HUDEP-2 (cell line): ENCODE results near the gene TGFBR2.
A peak's percentile ranks its signal among the peaks of the same experiment; 100 is the strongest.

Source experiments
- DNase-seq, 76 experiments: peaks; one replicate each; lab custom pipeline; 2025; ENCODE audit not compliant: unreplicated experiment in 76 of 76; lab: John Stamatoyannopoulos, UW

TGFBR2 gene

DNA sequence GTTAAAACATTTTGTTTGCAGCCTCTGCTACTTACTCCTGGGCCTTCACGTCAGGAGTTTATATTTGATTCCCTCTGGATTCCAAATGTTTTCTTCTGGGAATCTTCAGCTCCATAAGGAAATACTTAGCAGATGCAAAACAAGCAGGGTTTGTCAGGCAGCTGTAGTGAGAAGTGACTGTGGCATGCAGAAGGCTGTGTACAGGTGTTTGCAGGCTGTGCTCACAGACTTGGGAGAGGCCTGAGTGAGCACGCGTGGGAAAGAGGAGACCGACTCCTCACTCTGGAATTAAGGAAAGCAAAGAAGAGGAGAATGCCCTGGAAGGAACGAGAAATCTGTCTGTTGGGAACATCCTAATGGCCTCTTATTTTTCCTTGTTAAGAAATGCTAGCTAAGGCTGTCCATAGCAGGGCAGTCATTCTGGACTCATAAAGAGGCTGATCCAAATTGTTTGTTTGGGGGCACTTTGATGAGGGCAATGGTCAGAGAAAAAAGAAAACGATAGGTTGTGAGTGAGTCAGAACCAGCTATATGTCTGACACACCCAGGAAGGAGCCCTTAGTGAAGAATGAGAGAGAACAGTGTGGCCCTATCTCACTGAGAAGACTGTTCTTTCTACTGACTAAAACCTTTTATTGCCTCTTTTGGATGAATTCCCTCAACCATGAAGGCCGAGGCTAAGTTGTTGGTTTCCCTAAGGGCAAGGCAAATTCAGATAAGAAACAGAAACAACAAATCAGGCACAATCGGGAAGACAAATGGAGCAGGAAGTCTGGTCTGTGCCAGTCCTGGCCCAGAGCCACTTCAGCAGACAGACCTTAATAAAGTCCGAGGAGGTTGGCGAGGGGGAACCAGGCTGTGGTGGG is 82.6 kb downstream of the TGFBR2 start:
- peak in 1 of 76 experiments; percentile 23 for DNase-seq

DNA sequence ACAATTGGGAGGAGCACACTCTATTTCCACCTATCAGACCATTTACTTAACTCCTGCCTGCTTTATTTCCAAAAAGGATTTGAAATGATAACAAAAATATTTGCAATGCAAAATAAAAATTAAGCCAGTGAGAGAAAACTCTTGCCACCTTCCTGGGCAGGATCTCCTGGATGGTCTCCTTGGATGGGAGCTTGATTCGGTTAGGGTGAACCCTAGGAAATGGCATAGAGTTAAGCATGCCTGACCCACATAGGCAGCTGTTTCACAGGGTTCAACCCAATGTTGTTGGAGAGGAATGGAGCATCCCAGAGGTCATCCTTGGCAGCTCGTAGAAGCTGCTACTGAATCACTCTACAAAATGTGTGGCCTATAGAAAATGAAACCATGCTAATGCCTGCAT is 83.8 kb downstream of the TGFBR2 start:
- no peak for DNase-seq

DNA sequence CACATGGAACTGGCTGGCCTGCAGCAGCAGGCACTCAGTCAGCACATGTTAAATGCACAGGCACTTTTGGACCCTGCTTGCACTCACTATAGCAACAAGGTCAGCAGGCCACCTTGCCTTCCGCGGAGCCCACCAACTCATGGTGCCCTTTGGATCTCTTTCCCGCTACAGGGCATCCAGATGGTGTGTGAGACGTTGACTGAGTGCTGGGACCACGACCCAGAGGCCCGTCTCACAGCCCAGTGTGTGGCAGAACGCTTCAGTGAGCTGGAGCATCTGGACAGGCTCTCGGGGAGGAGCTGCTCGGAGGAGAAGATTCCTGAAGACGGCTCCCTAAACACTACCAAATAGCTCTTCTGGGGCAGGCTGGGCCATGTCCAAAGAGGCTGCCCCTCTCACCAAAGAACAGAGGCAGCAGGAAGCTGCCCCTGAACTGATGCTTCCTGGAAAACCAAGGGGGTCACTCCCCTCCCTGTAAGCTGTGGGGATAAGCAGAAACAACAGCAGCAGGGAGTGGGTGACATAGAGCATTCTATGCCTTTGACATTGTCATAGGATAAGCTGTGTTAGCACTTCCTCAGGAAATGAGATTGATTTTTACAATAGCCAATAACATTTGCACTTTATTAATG is 85.0 kb downstream of the TGFBR2 start:
- no peak for DNase-seq

DNA sequence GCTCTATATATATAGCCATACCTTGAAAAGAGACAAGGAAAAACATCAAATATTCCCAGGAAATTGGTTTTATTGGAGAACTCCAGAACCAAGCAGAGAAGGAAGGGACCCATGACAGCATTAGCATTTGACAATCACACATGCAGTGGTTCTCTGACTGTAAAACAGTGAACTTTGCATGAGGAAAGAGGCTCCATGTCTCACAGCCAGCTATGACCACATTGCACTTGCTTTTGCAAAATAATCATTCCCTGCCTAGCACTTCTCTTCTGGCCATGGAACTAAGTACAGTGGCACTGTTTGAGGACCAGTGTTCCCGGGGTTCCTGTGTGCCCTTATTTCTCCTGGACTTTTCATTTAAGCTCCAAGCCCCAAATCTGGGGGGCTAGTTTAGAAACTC is 85.5 kb downstream of the TGFBR2 start:
- no peak for DNase-seq

DNA sequence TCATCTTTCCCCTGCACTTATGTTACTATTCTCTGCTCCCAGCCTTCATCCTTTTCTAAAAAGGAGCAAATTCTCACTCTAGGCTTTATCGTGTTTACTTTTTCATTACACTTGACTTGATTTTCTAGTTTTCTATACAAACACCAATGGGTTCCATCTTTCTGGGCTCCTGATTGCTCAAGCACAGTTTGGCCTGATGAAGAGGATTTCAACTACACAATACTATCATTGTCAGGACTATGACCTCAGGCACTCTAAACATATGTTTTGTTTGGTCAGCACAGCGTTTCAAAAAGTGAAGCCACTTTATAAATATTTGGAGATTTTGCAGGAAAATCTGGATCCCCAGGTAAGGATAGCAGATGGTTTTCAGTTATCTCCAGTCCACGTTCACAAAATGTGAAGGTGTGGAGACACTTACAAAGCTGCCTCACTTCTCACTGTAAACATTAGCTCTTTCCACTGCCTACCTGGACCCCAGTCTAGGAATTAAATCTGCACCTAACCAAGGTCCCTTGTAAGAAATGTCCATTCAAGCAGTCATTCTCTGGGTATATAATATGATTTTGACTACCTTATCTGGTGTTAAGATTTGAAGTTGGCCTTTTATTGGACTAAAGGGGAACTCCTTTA is 86.2 kb downstream of the TGFBR2 start:
- DNase-seq, result no peak

DNA sequence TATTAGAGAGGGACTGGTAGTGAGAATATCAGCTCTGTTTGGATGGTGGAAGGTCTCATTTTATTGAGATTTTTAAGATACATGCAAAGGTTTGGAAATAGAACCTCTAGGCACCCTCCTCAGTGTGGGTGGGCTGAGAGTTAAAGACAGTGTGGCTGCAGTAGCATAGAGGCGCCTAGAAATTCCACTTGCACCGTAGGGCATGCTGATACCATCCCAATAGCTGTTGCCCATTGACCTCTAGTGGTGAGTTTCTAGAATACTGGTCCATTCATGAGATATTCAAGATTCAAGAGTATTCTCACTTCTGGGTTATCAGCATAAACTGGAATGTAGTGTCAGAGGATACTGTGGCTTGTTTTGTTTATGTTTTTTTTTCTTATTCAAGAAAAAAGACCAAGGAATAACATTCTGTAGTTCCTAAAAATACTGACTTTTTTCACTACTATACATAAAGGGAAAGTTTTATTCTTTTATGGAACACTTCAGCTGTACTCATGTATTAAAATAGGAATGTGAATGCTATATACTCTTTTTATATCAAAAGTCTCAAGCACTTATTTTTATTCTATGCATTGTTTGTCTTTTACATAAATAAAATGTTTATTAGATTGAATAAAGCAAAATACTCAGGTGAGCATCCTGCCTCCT is 87.2 kb downstream of the TGFBR2 start:
- peak in 37 of 76 experiments; percentile 1 to 64 (median 33) for DNase-seq

DNA sequence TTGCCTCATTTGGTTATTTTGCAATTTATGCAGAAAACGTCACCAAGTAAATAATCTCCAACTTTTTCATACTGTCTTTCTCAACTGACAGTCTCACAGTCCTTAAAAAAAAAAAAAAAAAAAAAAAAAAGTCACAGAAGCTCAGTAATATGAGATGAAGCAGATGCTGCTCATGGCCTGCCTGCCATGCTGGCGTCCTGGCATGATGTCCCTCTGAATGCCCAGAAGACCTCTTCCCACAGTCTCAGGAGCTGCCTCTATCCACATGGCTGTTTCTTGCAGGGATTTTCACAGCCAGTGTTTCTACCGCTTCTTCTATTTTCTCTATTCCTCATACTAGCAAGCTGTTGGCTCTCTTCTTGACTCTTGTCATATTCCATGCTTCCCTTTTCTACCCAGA is 87.7 kb downstream of the TGFBR2 start:
- DNase-seq, result no peak

DNA sequence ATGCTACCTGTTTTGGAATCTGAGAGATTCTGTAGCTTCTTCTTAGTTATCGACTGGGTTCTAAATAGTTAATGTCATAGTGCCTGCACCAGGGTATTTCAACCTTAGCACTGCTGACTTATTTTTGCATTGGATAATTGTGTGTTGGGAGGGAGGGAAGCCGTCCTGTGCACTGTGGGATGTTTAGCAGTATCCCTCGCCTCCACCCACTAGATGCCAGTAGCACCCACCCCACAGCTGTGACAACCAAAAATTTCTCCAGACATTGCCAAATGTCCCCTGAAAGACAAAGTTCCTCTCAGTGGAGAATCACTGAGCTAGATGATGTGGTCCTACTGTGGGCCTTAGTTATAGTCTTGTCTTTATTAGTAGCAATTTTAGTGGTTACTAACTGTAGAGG is 88.3 kb downstream of the TGFBR2 start:
- DNase-seq, result no peak

DNA sequence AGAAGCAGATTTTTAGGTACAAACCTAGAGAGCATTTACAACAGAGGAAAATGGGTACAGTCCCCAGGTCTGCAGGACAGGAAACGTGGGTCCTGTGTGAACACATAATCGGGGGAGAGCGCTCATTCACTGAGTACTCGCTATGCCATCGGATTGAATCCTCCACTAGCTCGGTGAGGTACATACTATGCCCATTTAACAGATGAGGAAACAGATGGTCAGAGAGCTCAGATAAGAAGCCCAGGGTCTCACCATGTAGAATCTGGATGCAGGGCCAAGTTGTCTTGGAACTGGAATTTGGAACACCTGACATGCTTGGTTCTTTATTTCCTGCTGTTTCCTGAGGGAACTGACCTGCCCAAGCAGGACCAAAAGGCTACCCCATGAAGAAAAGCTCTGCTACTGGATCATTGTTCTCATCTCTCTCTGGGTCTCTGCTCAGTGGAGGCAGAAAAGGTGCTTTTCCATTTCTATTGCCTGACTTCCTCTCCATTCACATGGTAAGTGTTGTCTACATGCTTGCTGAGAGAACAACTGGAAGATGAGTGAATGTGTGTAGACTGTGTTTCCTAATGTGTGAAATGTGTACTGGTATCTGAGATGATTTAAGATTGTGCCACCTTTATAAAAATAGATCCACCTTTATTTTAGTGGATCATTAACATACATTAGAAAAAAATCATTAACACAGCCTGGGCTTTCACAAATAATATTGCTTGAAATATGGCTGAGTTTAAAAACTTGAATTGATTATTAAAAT is 89.1 kb downstream of the TGFBR2 start:
- DNase-seq, result no peak

DNA sequence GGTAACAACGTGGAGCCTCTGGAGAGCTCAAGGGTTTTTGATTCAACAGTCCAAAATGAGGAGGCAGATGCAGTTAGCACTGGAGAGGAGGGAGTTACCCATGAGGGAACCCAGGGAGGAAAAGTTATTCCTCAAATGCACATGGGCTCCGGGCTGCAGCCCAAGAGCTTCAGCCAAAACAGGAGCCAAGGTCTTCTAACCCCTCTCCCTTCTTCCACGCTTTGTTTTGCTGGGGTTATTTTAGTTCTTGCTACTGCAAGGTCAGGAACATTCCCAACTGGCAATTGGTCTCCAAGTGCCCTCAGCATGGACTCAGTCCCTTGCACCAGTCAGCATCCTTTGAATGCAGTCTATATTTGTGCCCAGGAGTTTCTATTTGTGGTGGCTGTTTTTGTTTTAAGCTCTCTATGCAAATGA is 90.0 kb downstream of the TGFBR2 start:
- no peak for DNase-seq

DNA sequence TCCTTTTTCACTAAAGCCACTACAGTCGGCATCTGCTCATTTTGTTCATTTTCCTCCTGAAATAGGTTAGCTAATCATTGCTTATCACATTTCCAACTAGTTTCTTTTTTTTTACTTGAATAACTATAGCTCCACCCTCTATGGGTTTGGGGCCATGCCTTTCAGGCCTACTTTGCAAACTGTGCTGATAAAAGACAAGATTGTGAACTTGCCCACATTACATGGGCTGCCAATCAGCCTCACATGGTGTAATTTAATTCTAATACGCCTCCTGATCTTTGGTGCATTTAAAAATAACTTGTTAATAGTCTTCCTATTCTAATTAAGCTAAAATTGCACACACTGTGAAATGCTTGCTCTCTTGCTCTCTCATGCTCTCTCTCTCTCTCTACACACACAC is 90.5 kb downstream of the TGFBR2 start:
- DNase-seq, result peak in 8 of 76 experiments; percentile 1 to 42 (median 10)

DNA sequence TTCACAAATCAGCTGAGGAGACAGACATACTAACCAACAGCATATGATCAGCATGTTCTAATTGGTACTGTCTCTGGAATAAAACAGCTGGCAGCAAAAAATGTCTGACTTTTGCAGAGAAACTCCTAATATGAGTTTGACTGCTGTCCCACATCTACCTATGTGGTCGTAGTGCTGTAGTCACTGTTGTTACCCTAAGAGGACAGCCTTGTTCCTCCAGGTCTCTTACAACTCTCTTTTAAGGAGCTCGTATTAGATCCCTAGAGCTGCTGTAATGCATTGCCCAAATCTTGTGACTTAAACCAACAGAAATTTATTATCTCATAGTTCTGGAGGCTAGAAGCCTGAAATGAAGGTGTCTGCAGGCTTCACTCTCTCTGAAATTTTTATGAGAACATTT is 92.1 kb downstream of the TGFBR2 start:
- DNase-seq, result no peak

DNA sequence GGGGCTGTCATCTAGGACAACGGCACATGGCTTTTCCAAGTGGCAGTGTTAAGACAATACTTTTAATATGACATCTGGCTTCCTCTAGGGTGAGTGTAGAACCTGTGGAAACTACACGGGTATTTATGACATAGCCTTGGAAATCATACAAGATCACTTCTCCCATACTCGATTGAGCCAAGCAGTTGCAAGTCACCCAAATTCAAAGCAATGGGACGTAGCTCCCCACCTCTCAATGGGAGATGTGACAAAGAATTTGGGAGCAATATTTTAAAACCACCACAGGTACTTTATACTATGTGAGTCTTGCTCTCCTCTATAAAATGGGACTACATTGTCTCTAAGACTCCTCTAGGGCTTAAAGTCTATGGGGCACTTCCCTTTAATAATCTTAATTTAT is 93.5 kb downstream of the TGFBR2 start:
- no peak for DNase-seq

DNA sequence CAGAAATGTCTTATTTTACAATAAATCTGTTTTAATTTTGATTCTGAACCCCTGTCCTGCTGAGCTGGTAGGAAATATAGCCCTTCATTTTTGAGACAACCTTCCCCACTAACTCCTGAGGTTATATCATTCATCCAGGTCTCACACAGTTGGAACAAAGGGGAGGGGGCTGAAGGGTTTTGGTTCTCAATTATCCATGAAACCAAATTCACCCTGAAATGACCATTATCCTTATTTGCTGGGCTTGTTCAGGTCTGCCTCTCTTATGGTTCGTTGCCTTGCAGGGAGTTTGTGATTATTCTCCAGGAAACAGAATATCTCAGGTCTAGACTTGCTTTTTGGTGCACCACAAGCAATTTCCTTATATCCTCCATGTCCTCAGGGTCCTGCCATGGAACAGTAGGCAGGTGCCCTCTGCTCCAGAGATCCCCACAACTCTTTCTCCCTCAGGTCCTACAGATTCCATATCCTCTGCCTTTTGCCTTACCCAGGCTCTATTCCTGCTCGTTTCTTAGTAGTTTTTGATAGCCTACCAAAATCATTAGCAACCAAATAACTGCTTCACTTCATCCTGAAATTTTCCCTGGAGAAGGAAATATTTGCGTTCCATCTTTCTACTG is 94.4 kb downstream of the TGFBR2 start:
- DNase-seq, result no peak

DNA sequence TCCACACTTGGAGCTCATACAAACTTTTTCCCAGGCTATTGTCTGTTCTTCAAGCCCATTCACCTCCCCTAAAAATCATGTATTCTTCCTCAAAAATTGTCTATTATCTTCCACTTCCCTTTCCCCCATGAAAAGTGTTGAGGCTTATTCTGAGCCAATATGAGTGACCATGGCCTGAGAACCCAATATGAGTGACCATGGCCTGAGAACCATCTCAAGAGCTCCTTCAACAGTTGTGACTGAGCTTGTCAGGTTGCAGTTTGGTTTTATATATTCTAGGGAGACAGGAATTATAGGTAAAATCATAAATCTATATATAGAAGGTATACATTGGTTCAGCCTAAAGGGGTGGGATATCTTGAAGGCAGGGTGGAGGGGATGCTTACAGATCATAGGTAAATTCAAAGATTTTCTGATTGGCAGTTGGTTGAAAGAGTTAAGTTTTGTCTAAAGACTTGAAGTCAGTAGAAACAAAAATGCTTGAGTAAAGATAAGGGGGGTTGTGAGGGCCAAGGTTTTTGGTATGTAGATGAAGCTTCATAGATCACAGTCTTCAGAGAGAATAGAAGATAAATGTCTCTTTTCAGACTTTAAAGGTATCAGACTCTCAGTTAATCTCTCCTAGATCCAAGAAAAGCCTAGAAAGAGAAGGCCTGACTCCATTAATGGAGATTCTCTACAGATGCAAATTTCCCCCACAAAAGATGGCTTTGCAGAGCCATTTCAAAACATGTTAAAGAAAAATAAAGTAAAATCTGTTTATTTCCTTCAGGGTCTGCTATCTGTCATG is 95.8 kb downstream of the TGFBR2 start:
- DNase-seq, result no peak

DNA sequence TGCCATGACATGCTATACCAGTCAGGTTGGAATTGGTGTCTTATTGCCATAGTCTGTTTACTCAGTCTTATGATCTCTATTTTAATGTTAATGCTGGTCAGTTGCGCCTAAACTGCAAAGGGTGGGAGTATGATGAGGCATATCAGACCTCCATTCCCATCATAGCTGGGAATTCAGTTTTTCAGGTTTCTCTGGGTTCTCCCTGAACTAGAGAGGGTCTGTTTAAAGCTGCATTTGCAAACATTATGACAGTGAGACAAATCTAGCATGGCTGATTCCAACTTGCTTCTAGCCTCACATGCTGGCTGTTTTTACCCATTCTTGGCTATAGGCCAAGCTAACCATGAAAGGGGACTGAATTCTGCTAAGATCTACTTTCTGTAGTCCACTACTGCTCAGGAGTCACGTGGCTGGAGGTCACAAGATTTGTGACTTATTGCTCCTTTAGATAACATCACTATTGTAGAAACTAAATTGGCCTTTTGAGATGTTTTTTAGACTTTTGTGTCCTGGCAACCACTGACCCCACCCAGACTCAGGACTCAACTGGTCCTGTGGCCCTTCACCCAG is 96.5 kb downstream of the TGFBR2 start:
- no peak for DNase-seq

DNA sequence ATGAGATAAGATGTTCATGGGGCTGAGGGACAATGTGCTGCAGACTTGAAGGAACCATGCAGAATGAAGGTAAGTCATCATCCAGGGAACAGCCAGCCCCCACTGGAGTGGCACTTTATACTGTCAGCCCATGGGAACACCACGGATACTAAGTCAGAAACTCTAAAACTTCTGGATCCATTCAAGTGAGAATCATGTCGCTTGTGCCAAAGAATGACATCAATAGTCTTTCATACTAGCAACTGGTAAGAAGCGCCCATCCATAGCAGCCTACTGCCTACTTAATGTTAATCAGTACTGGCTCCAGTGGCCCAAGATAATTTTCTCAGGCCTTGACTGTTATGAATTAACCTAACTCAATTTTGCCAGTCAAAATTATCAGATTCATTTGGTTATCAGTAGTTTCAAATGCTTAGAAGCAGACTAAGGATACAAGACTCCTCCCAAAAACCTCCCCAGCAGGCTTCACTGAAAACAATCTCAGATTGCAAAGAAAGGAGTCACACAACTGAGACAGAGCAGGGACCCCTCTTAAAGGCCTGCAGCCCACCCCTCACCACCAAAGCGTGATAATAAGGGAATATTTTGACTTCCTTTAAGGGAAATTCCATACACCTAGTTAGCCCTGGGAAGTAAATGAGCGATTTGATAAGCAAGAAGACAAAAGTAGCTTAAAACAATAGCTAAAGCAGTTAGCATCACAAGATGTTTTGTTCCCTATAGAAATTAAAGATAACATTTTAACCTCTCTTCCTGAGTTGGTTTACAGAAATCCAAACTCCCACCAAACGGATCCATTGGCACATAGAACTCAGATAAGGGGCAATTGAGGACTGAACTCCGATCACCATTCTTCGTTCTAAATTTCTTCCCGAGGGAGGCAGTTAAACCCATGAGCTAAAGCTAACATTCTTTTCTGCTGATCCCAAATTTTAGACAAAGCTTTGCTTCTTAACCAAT is 98.8 kb downstream of the TGFBR2 start:
- DNase-seq, result no peak

DNA sequence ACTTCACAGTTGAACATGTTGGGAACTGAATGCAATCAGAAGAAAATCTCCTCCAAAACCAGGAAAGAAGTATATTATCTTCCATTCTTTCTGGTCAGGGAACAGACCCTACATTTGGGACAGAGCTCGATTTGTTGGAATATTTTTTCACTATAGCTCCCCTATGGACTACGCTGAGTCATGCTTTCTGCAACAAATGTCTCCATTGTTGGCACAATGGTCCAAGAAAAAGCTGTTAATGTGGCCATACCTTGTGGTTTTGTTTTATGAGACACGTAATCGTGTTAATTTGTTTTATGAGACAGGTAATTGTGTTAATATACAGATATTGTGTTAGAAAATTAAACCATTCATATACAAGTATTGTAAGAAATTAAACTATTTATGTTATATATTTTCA is 101.4 kb downstream of the TGFBR2 start:
- DNase-seq, result no peak
